HG03280 (cell line): ENCODE results near the gene INKA1.
"Not testable (repeated sequence)": the region's sequence is repeated elsewhere in the genome, so short reads cannot be mapped to it uniquely, and the experiment has no call there.

Experiments used
- ATAC-seq: cut with Tn5 transposase; IDR thresholded peaks from one replicate; pipeline ENCODE4 v1.9.1; 2021; ENCODE audit warnings: mild to moderate bottlenecking, moderate library complexity; ENCODE audit not compliant: unreplicated experiment

The INKA1 gene

DNA sequence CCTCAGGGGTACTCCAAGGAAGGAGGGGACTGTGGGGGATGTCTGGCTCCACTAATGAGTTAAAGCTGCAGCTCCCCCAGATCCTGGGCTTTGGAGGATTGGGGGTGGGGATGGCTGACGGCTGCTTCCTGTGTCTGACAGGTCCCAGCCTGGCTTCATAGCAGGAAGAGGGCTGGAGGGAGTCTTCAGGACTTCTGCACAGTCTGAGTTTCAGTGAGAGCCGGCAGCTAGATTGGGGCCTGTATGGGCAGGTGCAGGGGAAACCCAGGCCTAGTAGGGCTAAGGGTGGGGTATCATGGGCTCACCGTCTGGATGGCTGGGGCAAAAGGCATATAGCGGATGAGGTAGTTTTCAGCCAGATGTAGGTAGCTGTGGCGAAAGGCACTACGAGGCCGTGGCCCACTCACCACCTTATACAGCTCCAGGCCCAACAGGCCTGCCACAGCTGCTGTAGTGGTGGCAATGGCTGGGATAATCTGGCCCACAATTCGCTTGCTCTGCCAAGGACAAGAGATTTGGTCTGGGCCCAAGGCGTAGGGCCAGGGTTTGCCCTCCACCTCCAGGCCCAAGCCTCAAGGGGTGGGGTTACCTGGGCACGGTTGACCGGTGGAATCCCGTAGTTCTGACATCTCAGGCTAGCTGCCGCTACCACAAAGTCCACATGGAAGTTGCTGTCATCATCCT is 4.5 kb downstream of the INKA1 start:
- ATAC-seq, result no peak

DNA sequence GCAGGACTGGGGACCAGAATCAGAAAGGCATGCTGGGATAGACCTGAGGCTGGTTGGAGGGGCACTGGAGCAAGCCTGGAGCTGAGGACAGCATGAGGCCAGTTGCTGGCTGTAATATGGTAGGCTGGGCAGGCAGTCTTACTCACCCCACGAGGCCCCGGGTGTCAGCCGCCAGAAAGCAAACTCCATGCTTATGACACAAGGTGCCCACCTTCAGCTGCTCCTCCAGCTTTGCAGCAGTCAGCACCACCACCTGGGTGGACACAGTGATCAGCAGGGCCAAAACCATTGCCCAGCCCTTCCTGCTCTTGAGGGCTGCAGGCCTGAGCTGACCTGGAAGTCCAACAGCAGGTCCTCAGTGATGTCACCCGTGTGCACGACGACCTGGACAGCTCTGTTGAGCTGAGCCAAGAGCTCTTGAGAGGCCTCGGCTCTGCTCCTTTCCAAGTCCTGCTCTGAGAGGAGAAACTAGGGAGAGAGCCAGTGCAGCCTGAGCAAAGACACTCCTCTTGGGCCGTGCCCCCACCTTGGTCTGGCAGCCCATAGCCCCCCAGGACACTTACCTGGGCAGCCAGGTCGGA is 9.9 kb downstream of the INKA1 start:
- no peak for ATAC-seq

DNA sequence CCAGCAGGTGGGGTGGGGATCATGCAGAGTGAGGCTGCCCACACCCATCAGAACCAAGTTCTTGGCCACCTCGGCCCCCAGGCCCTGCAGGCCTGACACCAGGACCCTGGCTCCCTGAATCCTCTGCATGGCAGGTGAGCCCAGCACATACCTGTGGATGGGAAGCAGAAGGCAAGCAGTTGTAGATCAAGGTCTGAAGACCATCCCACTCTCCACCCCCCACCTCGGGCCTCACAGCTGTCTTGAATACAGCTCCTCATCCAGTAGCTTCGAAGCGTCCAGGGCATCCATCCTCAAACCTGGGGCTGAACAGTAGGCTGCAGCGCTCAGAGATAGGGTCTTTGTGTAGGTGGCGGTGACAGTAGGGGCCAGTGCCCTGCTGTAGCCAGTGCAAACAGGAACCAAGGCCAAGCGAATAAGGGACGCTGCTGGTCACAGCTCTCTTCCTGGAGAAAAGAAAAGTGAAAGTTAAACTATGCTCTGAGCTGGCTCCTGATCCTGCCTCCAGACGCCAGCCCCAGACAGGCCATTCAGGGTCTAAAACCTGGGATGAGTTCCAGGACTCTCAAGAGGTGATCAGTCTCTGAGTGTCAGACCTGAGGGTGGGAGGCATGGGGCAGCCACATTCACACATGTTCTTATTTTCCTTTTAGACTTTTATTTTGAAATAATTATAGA is 10.6 kb downstream of the INKA1 start, which contains the start of gene UBA7:
TSS of gene UBA7 (minus strand) at position 457 of the 678 bp plus-strand sequence. CDS start at position 291, 166 bp downstream.
- peak; percentile 58 for ATAC-seq

DNA sequence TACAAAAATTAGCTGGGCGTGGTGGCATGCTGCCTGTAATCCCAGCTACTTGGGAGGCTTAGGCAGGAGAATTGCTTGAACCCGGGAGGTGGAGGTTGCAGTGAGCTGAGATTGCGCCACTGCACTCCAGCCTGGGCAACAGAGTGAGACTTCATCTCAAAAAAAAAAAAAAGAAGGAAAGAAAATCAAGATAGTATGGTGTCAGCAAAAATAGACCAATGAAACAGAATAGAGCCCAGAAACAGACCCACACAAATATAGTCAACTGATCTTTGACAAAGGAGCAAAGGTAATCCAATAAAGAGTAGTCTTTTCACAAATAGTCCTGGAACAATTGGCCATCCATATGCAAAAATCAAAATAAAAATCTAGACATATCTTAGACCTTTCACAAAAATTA is 20.1 kb downstream of the INKA1 start:
- not testable (repeated sequence) for ATAC-seq

DNA sequence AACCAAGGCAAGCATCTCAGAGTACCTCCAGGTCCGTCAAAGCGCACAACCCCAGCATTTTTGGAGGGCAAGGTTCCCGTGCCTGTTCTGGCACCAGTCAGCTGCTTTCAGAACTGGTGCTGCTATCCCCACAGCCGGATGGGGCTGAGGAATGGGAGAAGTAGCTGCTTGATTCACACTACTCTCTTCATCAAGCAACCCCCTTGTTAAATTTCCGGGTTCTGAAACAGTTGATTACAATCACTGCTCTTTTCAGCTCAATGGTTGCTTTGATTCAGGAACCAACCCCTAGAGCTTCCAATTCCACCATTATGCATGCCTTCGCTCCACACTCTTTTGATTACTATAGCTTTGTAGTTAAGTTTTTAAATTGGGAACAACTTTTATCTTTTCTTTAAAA is 23.0 kb downstream of the INKA1 start:
- ATAC-seq, result no peak

GRCh38 chr3:49831341-49831740 is 28.3 kb downstream of the INKA1 start:
- ATAC-seq, result no peak

- no peak for ATAC-seq
Observed at GRCh38 chr3:49839193-49839809, 36.2 kb downstream of the INKA1 start.

- ATAC-seq, result no peak
Observed at GRCh38 chr3:49840388-49840787, 37.3 kb downstream of the INKA1 start.

DNA sequence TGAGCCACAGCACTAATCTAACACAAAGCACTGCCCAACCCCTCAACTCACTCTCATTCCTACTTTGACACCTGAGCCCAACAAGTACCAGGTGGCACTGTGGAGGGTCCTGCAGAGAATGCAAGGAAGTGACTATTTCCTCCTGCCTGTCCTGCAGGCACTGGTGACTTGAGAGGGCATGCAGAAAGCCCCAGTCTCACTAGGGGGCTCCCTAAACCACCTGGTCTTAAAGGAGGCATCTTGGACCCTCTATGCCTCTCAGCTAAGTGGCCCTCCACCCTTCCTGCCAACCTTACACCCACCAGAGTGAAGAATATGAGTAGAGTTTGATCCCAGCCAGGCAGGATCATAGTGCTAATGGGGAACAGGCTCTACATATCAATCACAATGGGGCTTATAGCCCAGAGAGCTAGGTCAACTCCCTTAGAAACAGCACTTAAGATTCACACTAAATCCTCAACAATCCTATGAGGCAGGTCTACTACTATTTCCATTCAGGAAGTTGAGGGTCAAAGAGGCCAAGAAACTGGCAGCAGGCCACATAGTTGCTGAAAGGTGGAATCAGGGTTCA is 38.1 kb downstream of the INKA1 start:
- no peak for ATAC-seq

DNA sequence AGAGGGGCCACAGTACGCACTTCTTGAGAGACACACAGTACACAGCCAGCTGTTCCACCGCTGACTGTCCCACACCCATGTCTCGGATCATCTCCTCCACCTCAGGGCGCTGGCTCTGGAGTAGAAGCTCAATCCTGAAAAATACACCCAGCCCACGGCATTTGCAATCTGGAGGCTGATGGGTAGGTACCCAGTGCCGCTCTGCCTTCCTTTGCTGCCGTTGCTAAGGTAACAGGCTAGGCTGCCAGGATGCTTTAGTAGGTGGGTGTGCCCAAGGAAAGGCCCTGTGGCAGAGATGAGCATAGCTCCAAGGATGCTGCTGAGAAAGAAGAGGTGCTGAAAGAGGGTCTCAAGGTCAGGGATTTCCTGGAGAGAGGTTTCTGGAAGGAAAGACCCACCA is 38.7 kb downstream of the INKA1 start:
- no peak for ATAC-seq

DNA sequence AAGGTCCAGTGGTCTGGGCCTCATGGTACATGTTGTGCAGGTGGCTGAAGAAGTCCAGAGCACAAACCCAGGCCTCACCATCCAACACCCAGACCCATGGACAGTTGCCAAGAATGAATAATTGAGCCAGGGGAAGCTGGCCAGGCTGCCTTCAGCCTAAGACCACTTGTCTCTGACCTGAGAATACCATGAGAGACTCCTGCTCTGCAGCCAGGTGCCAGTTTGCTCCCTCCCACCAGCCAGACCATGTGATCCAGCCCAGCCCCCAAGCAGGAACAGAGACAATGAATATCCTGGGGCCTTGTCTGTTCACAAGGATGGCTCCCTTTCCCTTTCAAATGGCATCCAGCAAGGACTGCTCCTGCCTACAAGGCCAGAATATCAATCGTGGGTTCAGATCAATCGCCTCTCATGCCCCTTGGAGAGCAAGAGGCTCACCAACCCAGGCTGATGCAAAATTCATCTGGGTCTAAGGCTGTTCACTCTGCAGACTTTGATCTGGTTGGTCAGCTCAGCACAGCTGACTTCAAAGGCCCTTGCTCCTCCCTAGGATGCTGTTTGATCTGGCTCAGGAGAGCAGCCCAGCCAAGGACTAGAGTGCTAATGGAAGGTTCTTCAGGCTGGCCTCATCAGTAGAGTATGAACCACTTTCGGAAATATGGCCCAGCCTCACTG is 39.9 kb downstream of the INKA1 start:
- no peak for ATAC-seq

- no peak for ATAC-seq
Observed at GRCh38 chr3:49844464-49845183, 41.6 kb downstream of the INKA1 start.

DNA sequence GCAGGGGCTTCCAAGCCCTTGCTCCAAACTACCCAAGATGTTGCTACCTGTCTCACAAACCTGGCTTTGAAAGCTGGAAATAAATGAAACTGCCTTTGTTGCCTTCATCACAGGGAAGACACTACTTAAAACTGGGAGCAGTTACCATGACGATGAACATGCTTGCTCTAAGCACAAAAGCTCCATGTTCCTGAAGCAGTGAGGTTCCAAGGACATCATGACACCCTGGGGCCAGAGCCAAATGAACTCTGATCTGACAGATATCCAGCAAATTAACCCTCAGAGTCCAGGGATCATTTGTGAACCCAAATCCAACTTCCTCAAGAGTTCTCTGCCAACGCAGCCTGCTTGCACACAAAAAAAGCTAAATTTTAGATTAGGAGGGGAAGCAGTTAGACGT is 42.6 kb downstream of the INKA1 start:
- no peak for ATAC-seq
